ENCODE data around the gene SLC44A5. TPM values are rescaled to one million over a fixed set of nuclear protein-coding genes. Genes with fewer than 3 reads are reported as not detected.

The SLC44A5 gene
- total and polyA plus RNA-seq, 10 of the 15 experiments (the other 5 are each of a cell fraction or from before 2014, with no cell fraction given) = 0.04 to 1.3 TPM; not detected in 8

DNA sequence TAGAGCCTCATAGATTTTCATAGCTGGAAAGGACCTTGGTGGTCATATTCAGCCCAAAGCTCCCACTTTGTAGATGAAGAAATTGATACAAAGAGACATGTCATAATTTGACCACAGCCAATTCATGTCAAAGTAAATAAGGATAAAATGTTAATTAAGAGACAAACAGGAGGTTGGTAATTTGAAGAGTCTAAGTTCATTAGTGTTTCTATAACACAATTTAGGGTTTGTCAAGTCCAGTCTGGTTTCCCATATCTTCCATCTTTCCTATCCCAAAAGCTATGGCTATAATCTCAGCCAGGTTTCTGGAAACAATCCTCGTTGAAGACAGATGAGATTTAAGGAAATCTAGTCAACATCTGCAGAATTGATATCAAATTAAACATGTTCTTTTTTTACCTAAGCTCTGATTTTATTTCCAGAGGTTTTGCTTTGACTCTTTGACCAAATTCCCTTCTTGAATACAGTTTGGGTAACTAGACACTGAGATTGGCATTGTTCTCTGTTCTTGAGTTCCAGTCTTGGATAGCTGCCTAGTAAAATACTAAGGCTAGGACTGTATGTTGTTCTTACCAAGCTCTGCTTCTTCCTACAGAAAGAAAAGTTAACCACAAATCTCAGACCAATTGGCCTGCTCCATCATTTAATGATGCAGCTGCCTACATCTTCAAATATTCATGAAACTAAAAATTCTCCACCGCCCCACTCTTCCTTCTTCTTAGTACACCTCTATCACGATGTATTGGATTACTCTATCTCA is 62.0 kb downstream of the SLC44A5 start (continued):
- TF ChIP-seq SMAD1 (IDR thresholded peaks at IDR 0.05; ENCODE audit: low read depth, partially characterized antibody) (no peak), ZNF24 (IDR thresholded peaks at IDR 0.05) (no peak), E2F4 (IDR thresholded peaks at IDR 0.05; ENCODE audit: low read depth, low read length) (no peak), EP300 (IDR thresholded peaks at IDR 0.05; ENCODE audit: borderline replicate concordance in 1 of 2, control insufficient read depth in 1 of 2, low read depth in 2 of 2, low read length in 2 of 2) (no peak), EZH2 (IDR thresholded peaks at IDR 0.05; ENCODE audit: borderline replicate concordance, control insufficient read depth, low read depth, low read length) (no peak), HCFC1 (IDR thresholded peaks at IDR 0.05; ENCODE audit: low read length) (no peak), SUZ12 (IDR thresholded peaks at IDR 0.05; ENCODE audit: unreplicated experiment) (no peak)
- TF ChIP-seq, protein P1, sequence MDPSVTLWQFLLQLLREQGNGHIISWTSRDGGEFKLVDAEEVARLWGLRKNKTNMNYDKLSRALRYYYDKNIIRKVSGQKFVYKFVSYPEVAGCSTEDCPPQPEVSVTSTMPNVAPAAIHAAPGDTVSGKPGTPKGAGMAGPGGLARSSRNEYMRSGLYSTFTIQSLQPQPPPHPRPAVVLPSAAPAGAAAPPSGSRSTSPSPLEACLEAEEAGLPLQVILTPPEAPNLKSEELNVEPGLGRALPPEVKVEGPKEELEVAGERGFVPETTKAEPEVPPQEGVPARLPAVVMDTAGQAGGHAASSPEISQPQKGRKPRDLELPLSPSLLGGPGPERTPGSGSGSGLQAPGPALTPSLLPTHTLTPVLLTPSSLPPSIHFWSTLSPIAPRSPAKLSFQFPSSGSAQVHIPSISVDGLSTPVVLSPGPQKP (IDR thresholded peaks at IDR 0.05; ENCODE audit: low read depth, low read length) = no peak

- Histone ChIP-seq H3K9me3 (replicated peaks; ENCODE audit: control insufficient read depth, insufficient read depth, low read length) (no peaks in the 10 kb centered on the region), H3K4me3 (no peak overlapping the region), H3K4me2 (ENCODE audit: control insufficient read depth, insufficient read depth) (no peak overlapping the region), H3K36me3 (ENCODE audit: control insufficient read depth in 2 of 2, insufficient read depth in 2 of 2, low read length in 1 of 2) (no peaks in the 10 kb centered on the region), H3K9ac (ENCODE audit: control insufficient read depth, insufficient read depth, low read length) (no peak overlapping the region), H3K27me3 (replicated peaks in 1 of 2; ENCODE audit: control insufficient read depth in 2 of 2, insufficient read depth in 2 of 2, low read length in 1 of 2) (no peaks in the 10 kb centered on the region), H4K20me1 (ENCODE audit: control insufficient read depth, insufficient read depth) (no peaks in the 10 kb centered on the region), H3K4me1 (ENCODE audit: control insufficient read depth, insufficient read depth, low read length) (no peaks in the 10 kb centered on the region), H3K79me2 (ENCODE audit: control insufficient read depth, insufficient read depth, low read length) (no peaks in the 10 kb centered on the region), H2AFZ (ENCODE audit: control insufficient read depth, low read depth, low read length) (no peak overlapping the region), H3K27ac (ENCODE audit: control insufficient read depth, insufficient read depth) (no peak overlapping the region)
- no peak for FAIRE-seq
- TF ChIP-seq STAT1 (conservative IDR thresholded peaks at IDR 0.05) (no peak), MXI1 (IDR thresholded peaks at IDR 0.05; ENCODE audit: low read depth, low read length) (no peak), TCF12 (IDR thresholded peaks at IDR 0.05; ENCODE audit: low read depth, low read length) (no peak), ZBTB40 (IDR thresholded peaks at IDR 0.05; ENCODE audit: borderline replicate concordance) (no peak), FOXM1 (IDR thresholded peaks at IDR 0.05; ENCODE audit: low read depth, low read length) (no peak), MTA2 (IDR thresholded peaks at IDR 0.05; ENCODE audit: low read depth) (no peak), IRF4 (IDR thresholded peaks at IDR 0.05; ENCODE audit: low read depth, low read length) (no peak), BHLHE40 (IDR thresholded peaks at IDR 0.05; ENCODE audit: borderline replicate concordance in 1 of 2, low read depth in 2 of 2, low read length in 1 of 2) (no peak)
- intact Hi-C loops (cut with micrococcal nuclease; ENCODE audit: unreplicated experiment) = no loop called here
- ChIA-PET CTCF (no interaction called here), RAD21 (ENCODE audit: unreplicated experiment) (no interaction called here), SMC1A (ENCODE audit: uncharacterized antibody, unreplicated experiment) (no interaction called here), POLR2A (no interaction called here)
- no peak for DNase-seq (ENCODE audit: low read depth, low spot score)
- no TSS peak for BruUV-seq (replicated peaks)
- no peak for ATAC-seq
- in situ Hi-C loops (cut with MboI) = no loop called here
Observed at GRCh38 chr1:75543705-75544104, 67.2 kb downstream of the SLC44A5 start.

All from GM12878 (cell line).